Subcutaneous preadipocyte (primary cell): ENCODE measurements around the gene KRTAP16-1. TPM values are rescaled to one million over a fixed set of nuclear protein-coding genes. Genes with fewer than 3 reads are reported as not detected.

Experiments
- small RNA-seq: library from RNA; depleted of rRNA; stranded (forward); fragments of <200 nt; gene quantifications from one replicate; pipeline ENCODE3, GENCODE V24; 2012
- total RNA-seq: library from RNA; depleted of rRNA; stranded (reverse); fragments of >200 nt; gene quantifications from 2 replicates; pipeline ENCODE4 v1.2.3, GENCODE V29; 2012

Gene KRTAP16-1, protein sequence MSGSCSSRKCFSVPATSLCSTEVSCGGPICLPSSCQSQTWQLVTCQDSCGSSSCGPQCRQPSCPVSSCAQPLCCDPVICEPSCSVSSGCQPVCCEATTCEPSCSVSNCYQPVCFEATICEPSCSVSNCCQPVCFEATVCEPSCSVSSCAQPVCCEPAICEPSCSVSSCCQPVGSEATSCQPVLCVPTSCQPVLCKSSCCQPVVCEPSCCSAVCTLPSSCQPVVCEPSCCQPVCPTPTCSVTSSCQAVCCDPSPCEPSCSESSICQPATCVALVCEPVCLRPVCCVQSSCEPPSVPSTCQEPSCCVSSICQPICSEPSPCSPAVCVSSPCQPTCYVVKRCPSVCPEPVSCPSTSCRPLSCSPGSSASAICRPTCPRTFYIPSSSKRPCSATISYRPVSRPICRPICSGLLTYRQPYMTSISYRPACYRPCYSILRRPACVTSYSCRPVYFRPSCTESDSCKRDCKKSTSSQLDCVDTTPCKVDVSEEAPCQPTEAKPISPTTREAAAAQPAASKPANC
- not detected in 2 replicates for total RNA-seq

GRCh38 chr17:41308918-41309359 is at the start of gene KRTAP16-1:
Gene KRTAP16-1 (minus strand): TSS chr17:41309309. CDS start chr17:41309253, 56 bp downstream.

GRCh38 chr17:41350381-41350878 is 41.3 kb upstream of the KRTAP16-1 start, which contains the start of gene KRT33A:
Gene KRT33A (minus strand): TSS chr17:41350828. CDS start chr17:41350767, 61 bp downstream.

DNA sequence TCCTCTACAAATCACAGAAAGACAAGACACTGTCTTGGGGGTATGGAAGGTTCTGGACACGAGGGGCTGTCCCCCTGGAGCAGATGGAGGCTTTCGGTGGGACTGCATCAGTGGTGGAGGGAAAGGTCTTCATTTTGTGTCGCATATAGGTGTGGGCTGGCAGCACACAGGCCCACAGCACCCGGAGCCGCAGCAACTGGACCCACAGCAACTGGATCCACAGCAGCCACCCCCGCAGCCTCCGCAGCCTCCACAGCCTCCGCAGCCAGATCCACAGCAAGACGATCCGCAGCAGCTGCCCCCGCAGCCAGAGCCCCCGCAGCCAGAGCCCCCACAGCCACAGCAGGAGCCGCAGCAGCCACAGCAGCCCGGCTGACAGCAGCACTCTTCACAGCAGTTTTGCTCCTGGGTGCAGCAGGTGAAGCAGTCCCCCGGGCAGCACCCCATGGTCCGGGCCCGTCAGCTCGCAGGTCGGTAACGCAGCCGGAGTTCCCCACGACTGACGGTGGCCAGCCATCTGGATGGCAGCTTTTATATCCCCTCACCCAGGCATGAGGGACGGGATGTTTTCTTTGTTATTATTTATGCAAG is 6.2 kb upstream of the KRTAP16-1 start, which contains the start of gene KRTAP17-1:
KRTAP17-1 (minus strand) TSS at position 507 of the 591 bp plus-strand sequence; CDS start at position 447, 60 bp downstream.

DNA sequence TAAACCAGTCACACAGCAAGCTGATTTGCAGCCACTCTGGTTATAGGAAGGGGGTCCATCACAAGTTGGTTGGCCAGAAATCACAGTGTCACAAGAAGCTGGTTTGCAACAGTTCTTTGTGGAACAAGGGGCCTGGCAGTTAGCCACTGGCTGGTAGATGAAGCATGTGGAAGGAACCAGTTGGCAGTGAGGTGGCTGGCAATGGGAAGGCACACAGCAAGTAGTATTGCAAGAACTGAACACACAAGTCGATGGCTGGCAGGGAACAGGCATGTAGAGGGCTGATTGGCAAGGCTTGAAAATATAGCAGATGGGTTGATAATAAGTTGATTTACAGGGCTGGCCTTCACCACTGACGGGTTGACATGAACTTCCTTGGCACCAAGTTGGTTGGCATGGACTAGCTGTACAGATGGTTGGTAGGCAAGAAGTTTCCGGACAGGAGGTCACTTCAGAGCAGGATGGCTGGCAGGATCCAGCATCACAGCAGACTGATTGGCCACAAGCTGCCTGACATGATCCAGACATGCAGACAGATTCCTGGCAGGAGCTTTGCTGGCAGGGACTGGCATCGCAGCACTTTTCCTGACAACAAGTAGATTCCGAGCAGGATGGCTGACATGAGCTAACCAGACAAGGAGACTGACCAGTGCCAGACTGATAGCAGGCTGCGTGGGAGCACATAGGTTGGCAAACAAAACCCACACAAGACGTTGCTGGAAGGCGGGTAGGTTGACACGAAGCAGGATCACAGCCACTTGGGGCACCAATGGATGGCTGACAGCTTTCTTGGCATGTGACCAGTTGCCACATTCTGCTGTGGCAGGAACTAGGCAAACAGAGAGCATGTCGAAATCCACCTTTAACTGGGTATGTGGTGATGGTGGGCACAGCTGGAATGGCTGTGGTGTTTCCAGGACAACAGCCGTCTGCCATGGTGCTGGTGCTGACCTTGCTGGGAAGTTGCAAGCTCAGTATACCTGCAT is 6.9 kb downstream of the KRTAP16-1 start, which contains the start of gene KRTAP29-1:
KRTAP29-1 (minus strand) TSS at position 936 of the 986 bp plus-strand sequence; CDS start at position 936, 0 bp downstream.

DNA sequence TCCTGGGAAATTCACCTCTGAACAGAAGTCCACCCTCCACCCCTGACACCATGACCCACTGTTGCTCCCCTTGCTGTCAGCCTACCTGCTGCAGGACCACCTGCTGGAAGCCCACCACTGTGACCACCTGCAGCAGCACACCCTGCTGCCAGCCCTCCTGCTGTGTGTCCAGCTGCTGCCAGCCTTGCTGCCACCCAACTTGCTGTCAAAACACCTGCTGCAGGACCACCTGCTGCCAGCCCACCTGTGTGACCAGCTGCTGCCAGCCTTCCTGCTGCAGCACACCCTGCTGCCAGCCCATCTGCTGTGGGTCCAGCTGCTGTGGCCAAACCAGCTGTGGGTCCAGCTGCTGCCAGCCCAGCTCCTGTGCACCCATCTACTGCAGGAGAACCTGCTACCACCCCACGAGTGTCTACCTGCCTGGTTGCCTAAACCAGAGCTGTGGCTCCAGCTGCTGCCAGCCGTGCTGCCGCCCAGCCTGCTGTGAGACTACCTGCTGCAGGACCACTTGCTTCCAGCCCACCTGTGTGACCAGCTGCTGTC is 33.4 kb downstream of the KRTAP16-1 start, which contains the start of gene KRTAP9-7:
KRTAP9-7 (plus strand) TSS at position 51 of the 543 bp plus-strand sequence; CDS start at position 51, 0 bp downstream.

DNA sequence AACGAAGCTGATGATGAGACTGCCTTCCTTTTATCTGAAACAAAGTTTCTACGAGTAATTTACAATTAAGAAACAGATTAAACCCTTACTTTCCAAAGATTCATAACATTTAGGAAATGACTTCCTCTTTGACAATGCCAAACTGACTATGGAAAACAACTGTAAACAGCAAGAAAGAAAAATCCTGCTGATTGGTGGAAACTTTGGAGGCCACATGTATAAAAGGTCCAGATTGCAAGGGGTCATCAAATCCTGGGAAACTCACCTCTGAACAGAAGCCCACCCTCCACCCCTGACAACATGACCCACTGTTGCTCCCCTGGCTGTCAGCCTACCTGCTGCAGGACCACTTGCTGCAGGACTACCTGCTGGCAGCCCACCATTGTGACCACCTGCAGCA is 44.0 kb downstream of the KRTAP16-1 start, which contains the start of gene KRTAP9-6:
KRTAP9-6 (plus strand) TSS at position 301 of the 400 bp plus-strand sequence; CDS start at position 301, 0 bp downstream.

Small RNA genes lying within 50 kb of the gene (small RNA-seq; reads per million reads assigned to genes)
- not detected for gene KRTAP9-10P

Other genes with a start within 250 kb of the KRTAP16-1 start
- not detected in 2 replicates for gene KRTAP2-3, start 249.2 kb downstream of the KRTAP16-1 start, total RNA-seq
- gene KRTAP2-4, start 243.4 kb downstream of the KRTAP16-1 start, total RNA-seq, result not detected in 2 replicates
- gene KRTAP4-7, start 225.2 kb downstream of the KRTAP16-1 start, total RNA-seq, result not detected in 2 replicates
- gene KRTAP4-8, start 211.2 kb downstream of the KRTAP16-1 start, total RNA-seq, result not detected in 2 replicates
- gene KRTAP4-16, start 207.1 kb downstream of the KRTAP16-1 start, total RNA-seq, result not detected in 2 replicates
- not detected in 2 replicates for gene KRTAP4-9, start 203.9 kb downstream of the KRTAP16-1 start, total RNA-seq
- not detected in 2 replicates for gene KRTAP4-11, start 190.9 kb downstream of the KRTAP16-1 start, total RNA-seq
- gene KRTAP4-12, start 185.1 kb downstream of the KRTAP16-1 start, total RNA-seq, result not detected in 2 replicates
- not detected in 2 replicates for gene KRTAP4-6, start 168.8 kb downstream of the KRTAP16-1 start, total RNA-seq
- not detected in 2 replicates for gene KRTAP4-5, start 159.5 kb downstream of the KRTAP16-1 start, total RNA-seq
- not detected in 2 replicates for gene KRTAP4-4, start 148.6 kb downstream of the KRTAP16-1 start, total RNA-seq
- gene KRTAP4-3, start 141.1 kb downstream of the KRTAP16-1 start, total RNA-seq, result not detected in 2 replicates
- gene KRTAP4-2, start 131.1 kb downstream of the KRTAP16-1 start, total RNA-seq, result not detected in 2 replicates
- gene KRTAP4-1, start 124.4 kb downstream of the KRTAP16-1 start, total RNA-seq, result not detected in 2 replicates
- not detected in 2 replicates for gene KRTAP9-1, start 119.4 kb downstream of the KRTAP16-1 start, total RNA-seq
- gene KRTAP9-2, start 82.7 kb downstream of the KRTAP16-1 start, total RNA-seq, result not detected in 2 replicates
- gene KRTAP9-3, start 76.9 kb downstream of the KRTAP16-1 start, total RNA-seq, result not detected in 2 replicates
- not detected in 2 replicates for gene KRTAP9-8, start 71.3 kb downstream of the KRTAP16-1 start, total RNA-seq
- not detected in 2 replicates for gene KRTAP9-4, start 59.6 kb downstream of the KRTAP16-1 start, total RNA-seq
- not detected in 2 replicates for gene KRTAP9-9, start 53.9 kb downstream of the KRTAP16-1 start, total RNA-seq
- gene KRTAP9-6, start 43.9 kb downstream of the KRTAP16-1 start, total RNA-seq, result not detected in 2 replicates
- not detected in 2 replicates for gene KRTAP9-7, start 33.6 kb downstream of the KRTAP16-1 start, total RNA-seq
- gene KRTAP29-1, start 6.5 kb downstream of the KRTAP16-1 start, total RNA-seq, result not detected in 2 replicates
- not detected in 2 replicates for gene KRTAP17-1, start 6.4 kb upstream of the KRTAP16-1 start, total RNA-seq
- gene KRT33A, start 41.5 kb upstream of the KRTAP16-1 start, total RNA-seq, result not detected in 2 replicates
- not detected in 2 replicates for gene KRT33B, start 60.5 kb upstream of the KRTAP16-1 start, total RNA-seq
- 0.37 and 0.59 TPM in 2 replicates for gene KRT34, start 73.0 kb upstream of the KRTAP16-1 start, total RNA-seq
- not detected in 2 replicates for gene KRT31, start 88.3 kb upstream of the KRTAP16-1 start, total RNA-seq
- gene KRT37, start 115.3 kb upstream of the KRTAP16-1 start, total RNA-seq, result not detected in 2 replicates
- not detected in 2 replicates for gene KRT38, start 131.7 kb upstream of the KRTAP16-1 start, total RNA-seq
- gene KRT32, start 158.1 kb upstream of the KRTAP16-1 start, total RNA-seq, result not detected in 2 replicates
- gene KRT35, start 171.8 kb upstream of the KRTAP16-1 start, total RNA-seq, result not detected in 2 replicates
- gene KRT36, start 180.6 kb upstream of the KRTAP16-1 start, total RNA-seq, result not detected in 2 replicates
- not detected in 2 replicates for gene KRT13, start 196.3 kb upstream of the KRTAP16-1 start, total RNA-seq
- gene KRT15, start 209.6 kb upstream of the KRTAP16-1 start, total RNA-seq, result 0.78 TPM in 1 of 2 replicates, not detected in the other
- gene KRT19, start 219.0 kb upstream of the KRTAP16-1 start, total RNA-seq, result 3.7 and 12.5 TPM in 2 replicates